HepG2 (cell line): Measurements from ENCODE around the gene LAMA5. TPM values are rescaled to one million over a fixed set of nuclear protein-coding genes. Genes with fewer than 3 reads are reported as not detected.

Experiments used
- ELF3 ChIP-seq: IDR thresholded peaks from 2 replicates; pipeline ENCODE4 v1.6.1; 2016; ENCODE audit warnings: missing genetic modification reagents, missing compliant biosample characterization
- GABPA ChIP-seq, 2 experiments: IDR thresholded peaks; 2 replicates each; pipeline ENCODE4 v1.6.1; 2011 to 2016; ENCODE audit warnings: low read depth in 2 of 2, low read length in 1 of 2, missing biosample characterization in 1 of 2, missing genetic modification characterization in 1 of 2
- GATAD1 ChIP-seq: IDR thresholded peaks from 2 replicates; pipeline ENCODE4 v1.6.1; 2016; ENCODE audit warnings: missing genetic modification reagents, missing compliant biosample characterization
- NCOA2 ChIP-seq: sonication (generic); formaldehyde crosslinking; IDR thresholded peaks from 2 replicates; pipeline ENCODE4 v1.8.0; 2022; ENCODE audit warnings: inconsistent platforms
- PHF21A ChIP-seq: sonication (generic); formaldehyde crosslinking; IDR thresholded peaks from 2 replicates; pipeline ENCODE4 v1.5.0; 2020; ENCODE audit warnings: mild to moderate bottlenecking, missing genetic modification reagents
- SNAPC2 ChIP-seq: sonication (generic); formaldehyde crosslinking; IDR thresholded peaks from 2 replicates; pipeline ENCODE4 v1.8.1; 2022; ENCODE audit warnings: mild to moderate bottlenecking, missing genetic modification reagents
- TEAD2 ChIP-seq: sonication (generic); formaldehyde crosslinking; IDR thresholded peaks from 2 replicates; pipeline ENCODE4 v1.9.0; 2021; ENCODE audit warnings: missing genetic modification reagents
- ZNF33A ChIP-seq: sonication (generic); formaldehyde crosslinking; IDR thresholded peaks from 2 replicates; pipeline ENCODE4 v1.5.1; 2020; ENCODE audit warnings: missing genetic modification reagents, mild to moderate bottlenecking, moderate library complexity, borderline replicate concordance
- polyA plus RNA-seq, 8 experiments: library from polyadenylated mRNA; depleted of rRNA in 3 of 8; stranded (reverse) in 7 of 8; unstranded in 1 of 8; fragments of >200 nt; fragmentation: Illumina TruSeq in 4 of 8; extraction: Trizol in 4 of 8; gene quantifications; 2 replicates each; pipeline versions ENCODE4 v1.2.1 to v1.2.3, GENCODE V29; 2011 to 2016; ENCODE audit warnings: low read depth in 4 of 8, missing spikeins in 1 of 8, mixed read lengths in 1 of 8; ENCODE audit not compliant: insufficient read depth in 1 of 8
- total RNA-seq, 5 experiments: library from RNA; depleted of rRNA; stranded (reverse); fragments of >200 nt; fragmentation: Illumina TruSeq; extraction: Trizol; gene quantifications; 2 replicates each; pipeline ENCODE4 v1.2.3, GENCODE V29; 2016; ENCODE audit warnings: low read depth in 1 of 5
- TF ChIP-seq, protein P1 (sequence below), 2 experiments: fragments of 450-650 bp in 1 of 2; sonication (generic) in 1 of 2; formaldehyde crosslinking in 1 of 2; IDR thresholded peaks; 2 replicates each; pipeline versions ENCODE4 v1.6.1 to v1.8.0; 2016 to 2022; ENCODE audit warnings: antibody characterized with exemption in 1 of 2, mild to moderate bottlenecking in 1 of 2, missing genetic modification reagents in 1 of 2
- TF ChIP-seq, protein P2 (sequence below): conservative IDR thresholded peaks from 2 replicates; pipeline ENCODE4 v1.6.1; 2018; ENCODE audit warnings: missing genetic modification reagents
- TF ChIP-seq, protein P3 (sequence below): sonication (generic); formaldehyde crosslinking; IDR thresholded peaks from 2 replicates; pipeline ENCODE4 v1.8.0; 2022; ENCODE audit warnings: mild to moderate bottlenecking, missing genetic modification reagents, moderate library complexity
- TF ChIP-seq, protein P4 (sequence below): sonication (generic); formaldehyde crosslinking; IDR thresholded peaks from 2 replicates; pipeline ENCODE4; 2020; ENCODE audit warnings: missing genetic modification reagents, mild to moderate bottlenecking, borderline replicate concordance

The LAMA5 gene
- total and polyA plus RNA-seq, 2 of the 13 experiments (the other 11 are each of a cell fraction or from before 2014, with no cell fraction given): 21.0 to 44.7 TPM

DNA sequence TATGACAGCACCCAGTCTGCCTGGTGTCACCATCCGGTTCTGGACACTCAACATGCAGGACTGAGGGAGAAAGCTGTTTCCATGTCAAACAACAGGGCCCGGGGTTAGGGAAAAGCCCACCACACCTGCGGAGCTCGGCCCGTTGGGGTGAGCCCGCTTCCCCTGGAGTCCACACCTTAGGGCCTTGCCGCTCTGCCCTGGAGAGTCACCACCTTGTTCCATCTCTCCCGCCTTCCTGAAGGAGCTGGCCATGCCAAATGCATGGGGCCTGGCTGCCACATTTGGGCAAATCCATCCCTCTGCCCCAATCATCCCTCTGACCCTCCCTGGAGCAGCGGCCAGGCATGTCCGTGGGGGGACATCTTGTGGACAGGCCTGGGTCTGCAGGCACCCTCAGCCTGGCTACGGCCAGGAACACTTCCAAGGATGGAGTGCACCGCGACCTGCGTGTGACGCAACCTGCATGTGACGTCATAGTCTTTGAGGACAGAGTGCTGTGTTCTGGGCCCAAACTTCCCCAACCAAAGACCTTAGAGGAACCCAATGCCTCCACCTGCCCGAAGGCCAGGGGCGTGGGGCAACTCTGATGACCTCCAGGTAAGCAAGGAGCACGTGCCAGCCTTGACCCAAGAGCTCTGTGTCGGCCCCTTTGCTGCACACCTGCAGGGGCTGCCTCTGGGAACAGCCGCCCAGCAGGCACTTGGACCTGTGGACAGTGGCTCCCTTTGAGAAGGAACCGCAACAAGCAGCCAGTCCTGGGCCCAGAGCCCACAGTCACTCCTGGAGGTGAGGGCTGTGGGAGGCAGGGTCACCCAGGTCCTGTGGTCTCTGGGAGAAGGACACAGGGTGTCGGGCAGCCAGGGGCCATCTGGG is 38.2 kb upstream of the LAMA5 start (continued):
- TF ChIP-seq, protein P1, sequence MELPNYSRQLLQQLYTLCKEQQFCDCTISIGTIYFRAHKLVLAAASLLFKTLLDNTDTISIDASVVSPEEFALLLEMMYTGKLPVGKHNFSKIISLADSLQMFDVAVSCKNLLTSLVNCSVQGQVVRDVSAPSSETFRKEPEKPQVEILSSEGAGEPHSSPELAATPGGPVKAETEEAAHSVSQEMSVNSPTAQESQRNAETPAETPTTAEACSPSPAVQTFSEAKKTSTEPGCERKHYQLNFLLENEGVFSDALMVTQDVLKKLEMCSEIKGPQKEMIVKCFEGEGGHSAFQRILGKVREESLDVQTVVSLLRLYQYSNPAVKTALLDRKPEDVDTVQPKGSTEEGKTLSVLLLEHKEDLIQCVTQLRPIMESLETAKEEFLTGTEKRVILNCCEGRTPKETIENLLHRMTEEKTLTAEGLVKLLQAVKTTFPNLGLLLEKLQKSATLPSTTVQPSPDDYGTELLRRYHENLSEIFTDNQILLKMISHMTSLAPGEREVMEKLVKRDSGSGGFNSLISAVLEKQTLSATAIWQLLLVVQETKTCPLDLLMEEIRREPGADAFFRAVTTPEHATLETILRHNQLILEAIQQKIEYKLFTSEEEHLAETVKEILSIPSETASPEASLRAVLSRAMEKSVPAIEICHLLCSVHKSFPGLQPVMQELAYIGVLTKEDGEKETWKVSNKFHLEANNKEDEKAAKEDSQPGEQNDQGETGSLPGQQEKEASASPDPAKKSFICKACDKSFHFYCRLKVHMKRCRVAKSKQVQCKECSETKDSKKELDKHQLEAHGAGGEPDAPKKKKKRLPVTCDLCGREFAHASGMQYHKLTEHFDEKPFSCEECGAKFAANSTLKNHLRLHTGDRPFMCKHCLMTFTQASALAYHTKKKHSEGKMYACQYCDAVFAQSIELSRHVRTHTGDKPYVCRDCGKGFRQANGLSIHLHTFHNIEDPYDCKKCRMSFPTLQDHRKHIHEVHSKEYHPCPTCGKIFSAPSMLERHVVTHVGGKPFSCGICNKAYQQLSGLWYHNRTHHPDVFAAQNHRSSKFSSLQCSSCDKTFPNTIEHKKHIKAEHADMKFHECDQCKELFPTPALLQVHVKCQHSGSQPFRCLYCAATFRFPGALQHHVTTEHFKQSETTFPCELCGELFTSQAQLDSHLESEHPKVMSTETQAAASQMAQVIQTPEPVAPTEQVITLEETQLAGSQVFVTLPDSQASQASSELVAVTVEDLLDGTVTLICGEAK (IDR thresholded peaks at IDR 0.05): no peak
- TF ChIP-seq, protein P1 (CRISPR knock-in tag; IDR thresholded peaks at IDR 0.05): no peak
- TF ChIP-seq, protein P2, sequence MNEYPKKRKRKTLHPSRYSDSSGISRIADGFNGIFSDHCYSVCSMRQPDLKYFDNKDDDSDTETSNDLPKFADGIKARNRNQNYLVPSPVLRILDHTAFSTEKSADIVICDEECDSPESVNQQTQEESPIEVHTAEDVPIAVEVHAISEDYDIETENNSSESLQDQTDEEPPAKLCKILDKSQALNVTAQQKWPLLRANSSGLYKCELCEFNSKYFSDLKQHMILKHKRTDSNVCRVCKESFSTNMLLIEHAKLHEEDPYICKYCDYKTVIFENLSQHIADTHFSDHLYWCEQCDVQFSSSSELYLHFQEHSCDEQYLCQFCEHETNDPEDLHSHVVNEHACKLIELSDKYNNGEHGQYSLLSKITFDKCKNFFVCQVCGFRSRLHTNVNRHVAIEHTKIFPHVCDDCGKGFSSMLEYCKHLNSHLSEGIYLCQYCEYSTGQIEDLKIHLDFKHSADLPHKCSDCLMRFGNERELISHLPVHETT (CRISPR knock-in tag): 0 out of 2 replicates have a peak, but pooled peaks have one; percentile 44
- TF ChIP-seq SNAPC2 (CRISPR knock-in tag) (no peak), ZNF33A (CRISPR knock-in tag) (no peak), PHF21A (CRISPR knock-in tag) (no peak), GABPA (IDR thresholded peaks at IDR 0.05; ENCODE audit: low read depth, low read length) (no peak), GABPA (CRISPR knock-in tag; IDR thresholded peaks at IDR 0.05; ENCODE audit: low read depth) (no peak), ELF3 (CRISPR knock-in tag) (no peak), TEAD2 (CRISPR knock-in tag) (0 out of 2 replicates have a peak, but pooled peaks have one; percentile 22), GATAD1 (CRISPR knock-in tag) (peak; percentile 41; the same call in 1 of the 2 replicates), NCOA2 (CRISPR knock-in tag) (0 out of 2 replicates have a peak, but pooled peaks have one; percentile 21)
- TF ChIP-seq, protein P3, sequence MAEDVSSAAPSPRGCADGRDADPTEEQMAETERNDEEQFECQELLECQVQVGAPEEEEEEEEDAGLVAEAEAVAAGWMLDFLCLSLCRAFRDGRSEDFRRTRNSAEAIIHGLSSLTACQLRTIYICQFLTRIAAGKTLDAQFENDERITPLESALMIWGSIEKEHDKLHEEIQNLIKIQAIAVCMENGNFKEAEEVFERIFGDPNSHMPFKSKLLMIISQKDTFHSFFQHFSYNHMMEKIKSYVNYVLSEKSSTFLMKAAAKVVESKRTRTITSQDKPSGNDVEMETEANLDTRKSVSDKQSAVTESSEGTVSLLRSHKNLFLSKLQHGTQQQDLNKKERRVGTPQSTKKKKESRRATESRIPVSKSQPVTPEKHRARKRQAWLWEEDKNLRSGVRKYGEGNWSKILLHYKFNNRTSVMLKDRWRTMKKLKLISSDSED: no peak
- TF ChIP-seq, protein P4, sequence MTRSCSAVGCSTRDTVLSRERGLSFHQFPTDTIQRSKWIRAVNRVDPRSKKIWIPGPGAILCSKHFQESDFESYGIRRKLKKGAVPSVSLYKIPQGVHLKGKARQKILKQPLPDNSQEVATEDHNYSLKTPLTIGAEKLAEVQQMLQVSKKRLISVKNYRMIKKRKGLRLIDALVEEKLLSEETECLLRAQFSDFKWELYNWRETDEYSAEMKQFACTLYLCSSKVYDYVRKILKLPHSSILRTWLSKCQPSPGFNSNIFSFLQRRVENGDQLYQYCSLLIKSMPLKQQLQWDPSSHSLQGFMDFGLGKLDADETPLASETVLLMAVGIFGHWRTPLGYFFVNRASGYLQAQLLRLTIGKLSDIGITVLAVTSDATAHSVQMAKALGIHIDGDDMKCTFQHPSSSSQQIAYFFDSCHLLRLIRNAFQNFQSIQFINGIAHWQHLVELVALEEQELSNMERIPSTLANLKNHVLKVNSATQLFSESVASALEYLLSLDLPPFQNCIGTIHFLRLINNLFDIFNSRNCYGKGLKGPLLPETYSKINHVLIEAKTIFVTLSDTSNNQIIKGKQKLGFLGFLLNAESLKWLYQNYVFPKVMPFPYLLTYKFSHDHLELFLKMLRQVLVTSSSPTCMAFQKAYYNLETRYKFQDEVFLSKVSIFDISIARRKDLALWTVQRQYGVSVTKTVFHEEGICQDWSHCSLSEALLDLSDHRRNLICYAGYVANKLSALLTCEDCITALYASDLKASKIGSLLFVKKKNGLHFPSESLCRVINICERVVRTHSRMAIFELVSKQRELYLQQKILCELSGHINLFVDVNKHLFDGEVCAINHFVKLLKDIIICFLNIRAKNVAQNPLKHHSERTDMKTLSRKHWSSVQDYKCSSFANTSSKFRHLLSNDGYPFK (CRISPR knock-in tag): no peak
